Retinal pigment epithelial cell (primary cell): Measurements from ENCODE around the gene SMPX.
A peak's percentile ranks its signal among the peaks of the same experiment; 100 is the strongest.

Experiments used
- DNase-seq: peaks from one replicate; pipeline ENCODE4 v3.0.0-alpha.2; 2010; ENCODE audit warnings: low read depth
- H3K4me3 ChIP-seq: 2 replicates; pipeline ENCODE4 v1.5.1; 2011; ENCODE audit warnings: mild to moderate bottlenecking, low read length, control low read depth, moderate library complexity
- TF ChIP-seq, protein P1 (sequence below): conservative IDR thresholded peaks from 2 replicates; pipeline ENCODE4 v1.5.1; 2011; ENCODE audit warnings: low read depth, low read length, control low read depth, inconsistent platforms

Gene SMPX

DNA sequence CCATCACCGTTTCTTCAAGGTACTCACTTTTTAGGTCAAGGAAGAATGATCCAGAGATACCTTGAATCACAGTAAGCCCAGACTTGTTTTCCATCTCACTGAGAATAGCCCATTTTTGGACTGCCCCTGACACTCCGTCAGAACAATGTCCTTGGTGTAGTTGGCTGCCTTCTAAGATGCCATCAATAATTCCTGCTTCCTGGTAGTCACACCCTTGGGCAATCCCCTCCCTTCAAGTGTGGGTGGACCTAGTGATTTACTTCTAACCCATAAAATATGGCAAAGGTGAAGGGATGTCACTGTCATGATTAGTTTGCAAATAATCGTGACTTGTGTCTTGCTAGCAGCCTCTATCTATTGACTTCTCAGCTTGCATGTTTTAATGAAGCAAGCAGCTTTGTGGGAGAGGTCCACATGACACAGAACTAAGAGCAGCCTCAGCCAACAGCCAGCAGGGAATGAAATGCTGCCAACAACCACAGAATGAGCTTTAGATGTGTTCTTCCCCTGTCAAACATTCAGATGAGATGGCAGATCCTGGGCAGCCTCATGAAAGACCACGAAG lies 79.8 kb downstream of the SMPX start:
- no peak for DNase-seq
- TF ChIP-seq, protein P1, sequence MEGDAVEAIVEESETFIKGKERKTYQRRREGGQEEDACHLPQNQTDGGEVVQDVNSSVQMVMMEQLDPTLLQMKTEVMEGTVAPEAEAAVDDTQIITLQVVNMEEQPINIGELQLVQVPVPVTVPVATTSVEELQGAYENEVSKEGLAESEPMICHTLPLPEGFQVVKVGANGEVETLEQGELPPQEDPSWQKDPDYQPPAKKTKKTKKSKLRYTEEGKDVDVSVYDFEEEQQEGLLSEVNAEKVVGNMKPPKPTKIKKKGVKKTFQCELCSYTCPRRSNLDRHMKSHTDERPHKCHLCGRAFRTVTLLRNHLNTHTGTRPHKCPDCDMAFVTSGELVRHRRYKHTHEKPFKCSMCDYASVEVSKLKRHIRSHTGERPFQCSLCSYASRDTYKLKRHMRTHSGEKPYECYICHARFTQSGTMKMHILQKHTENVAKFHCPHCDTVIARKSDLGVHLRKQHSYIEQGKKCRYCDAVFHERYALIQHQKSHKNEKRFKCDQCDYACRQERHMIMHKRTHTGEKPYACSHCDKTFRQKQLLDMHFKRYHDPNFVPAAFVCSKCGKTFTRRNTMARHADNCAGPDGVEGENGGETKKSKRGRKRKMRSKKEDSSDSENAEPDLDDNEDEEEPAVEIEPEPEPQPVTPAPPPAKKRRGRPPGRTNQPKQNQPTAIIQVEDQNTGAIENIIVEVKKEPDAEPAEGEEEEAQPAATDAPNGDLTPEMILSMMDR: no peak
- no peak overlapping the region for H3K4me3 ChIP-seq

DNA sequence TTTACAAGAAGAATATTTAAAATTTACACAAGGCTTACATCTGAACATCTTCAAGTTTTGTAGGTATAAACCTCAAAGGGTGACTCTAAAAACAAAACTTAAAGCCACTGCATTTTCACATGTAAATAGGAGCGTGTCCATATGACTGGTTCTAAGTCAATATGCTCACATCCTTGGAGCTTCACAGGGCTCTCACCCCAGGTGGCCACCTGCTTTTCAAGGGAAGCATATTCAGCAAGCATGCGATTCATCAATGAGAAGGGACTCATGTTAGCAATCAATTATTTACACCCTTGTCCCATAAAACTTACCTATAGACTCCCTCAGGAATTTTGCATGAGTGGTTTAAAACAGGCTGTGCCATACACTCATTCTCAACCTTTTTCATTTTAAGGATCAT lies 82.0 kb downstream of the SMPX start:
- no peak overlapping the region for H3K4me3 ChIP-seq
- TF ChIP-seq, protein P1: no peak
- DNase-seq: no peak

DNA sequence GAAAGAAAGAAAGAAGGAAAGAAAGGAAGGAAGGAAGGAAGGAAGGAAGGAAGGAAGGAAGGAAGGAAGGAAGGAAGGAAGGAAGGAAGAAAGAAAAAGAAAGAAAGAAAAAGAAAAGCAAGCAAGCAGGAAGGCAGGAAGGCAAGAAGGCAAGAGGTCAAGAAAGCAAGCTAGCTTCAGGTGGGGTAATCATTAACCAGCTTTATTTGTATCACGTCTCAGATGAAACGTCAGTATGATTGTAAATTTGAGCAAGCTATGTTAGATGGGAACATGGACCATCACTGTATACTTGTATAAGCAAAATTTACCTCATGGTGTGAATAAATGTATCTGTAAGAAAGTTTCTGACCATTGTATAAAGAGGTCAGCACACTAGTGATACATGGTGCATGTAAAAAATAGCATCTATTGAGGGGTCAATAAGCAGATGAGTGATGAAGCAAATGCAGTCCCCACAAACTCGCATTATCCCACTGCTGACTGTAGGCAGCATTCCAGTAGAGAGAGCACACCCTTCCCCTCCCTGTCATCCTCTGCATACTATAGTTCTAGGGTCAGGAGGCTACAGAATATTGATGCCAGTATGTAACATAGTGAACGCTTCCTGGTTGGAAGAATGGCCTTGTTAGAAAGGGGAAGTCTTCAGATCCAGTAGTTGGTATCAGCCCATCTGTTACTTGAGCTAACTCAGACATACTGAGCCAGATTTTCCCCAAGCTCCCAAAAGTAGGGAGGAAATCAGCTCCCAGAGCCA lies 83.3 kb downstream of the SMPX start:
- no peak for DNase-seq
- H3K4me3 ChIP-seq: no peak overlapping the region
- TF ChIP-seq, protein P1: no peak

DNA sequence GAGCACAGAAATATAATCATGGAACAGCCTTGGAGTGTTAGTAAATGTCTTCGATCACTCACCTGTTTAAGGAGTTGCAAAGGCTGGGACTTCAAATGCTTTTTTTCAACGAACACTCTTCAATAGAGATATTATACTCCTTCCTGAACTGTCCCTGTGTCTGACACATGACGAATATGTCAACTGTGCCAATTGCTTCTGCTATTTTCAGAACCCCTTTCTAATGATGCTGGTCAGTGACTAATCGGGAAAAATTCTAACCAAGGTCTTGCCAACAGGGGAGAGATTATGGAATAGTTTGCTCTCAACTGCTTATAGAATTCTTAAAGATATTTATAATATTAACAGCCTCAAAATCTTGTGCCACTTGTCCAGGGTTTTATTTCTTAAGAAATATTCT lies 91.2 kb downstream of the SMPX start:
- no peak overlapping the region for H3K4me3 ChIP-seq
- TF ChIP-seq, protein P1: no peak
- peak; percentile 59 for DNase-seq

DNA sequence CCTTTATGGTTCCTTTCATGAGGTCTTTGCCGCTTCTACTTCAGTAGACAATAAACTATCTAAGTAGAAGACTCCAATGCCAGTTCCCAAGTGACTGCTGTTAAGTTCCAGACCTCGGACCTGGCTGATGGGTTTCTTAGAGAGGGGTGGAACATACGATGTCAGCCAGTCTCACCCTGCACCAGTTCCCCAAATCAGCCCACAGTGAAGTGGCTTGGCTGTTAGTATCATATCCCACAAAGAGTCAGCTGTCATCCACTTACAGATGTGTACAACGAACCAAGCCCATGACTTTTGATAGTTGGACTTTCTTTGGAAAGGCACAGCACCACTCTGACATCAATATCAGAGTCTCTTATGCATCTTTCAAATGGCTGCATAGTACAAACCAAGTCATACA lies 91.7 kb downstream of the SMPX start:
- H3K4me3 ChIP-seq: no peak overlapping the region
- TF ChIP-seq, protein P1: no peak
- no peak for DNase-seq

DNA sequence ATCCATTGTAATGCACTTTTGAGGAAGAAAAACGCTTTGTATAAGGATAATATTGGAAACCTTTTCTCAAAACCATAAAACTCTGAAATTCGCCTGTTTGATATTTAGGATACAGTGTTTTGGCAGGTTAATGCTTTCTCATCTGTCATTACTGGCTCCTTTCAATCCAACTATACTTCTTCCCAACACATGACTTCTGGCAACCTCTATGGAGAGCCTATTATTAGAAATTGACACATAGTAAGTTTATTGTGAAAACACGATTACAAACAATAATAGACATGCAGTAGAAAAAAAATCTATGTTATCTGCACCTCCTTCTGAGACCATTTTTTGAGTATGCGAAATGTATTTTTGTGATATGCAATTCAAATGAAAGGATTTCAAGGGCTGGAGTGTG lies 95.2 kb downstream of the SMPX start:
- DNase-seq: no peak
- TF ChIP-seq, protein P1: no peak
- no peak overlapping the region for H3K4me3 ChIP-seq

DNA sequence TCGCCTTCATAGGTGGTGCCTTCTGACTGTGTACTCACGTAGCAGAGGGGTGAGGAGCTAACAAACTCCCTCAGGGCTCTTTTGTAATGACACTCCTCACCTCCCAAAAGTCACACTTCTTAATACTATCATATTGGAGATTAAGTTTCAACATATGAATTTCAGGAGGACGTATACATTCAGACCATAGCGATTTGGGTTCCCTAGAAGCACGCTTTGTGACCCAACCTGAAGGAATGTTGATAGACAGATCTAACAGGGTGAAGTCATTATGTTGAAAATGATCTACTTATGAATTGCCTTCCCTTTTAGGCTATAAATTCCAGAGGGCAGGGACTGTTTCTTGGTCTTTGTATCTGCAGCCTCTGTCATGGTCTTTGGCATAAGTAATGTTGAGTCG lies 96.6 kb downstream of the SMPX start:
- H3K4me3 ChIP-seq: no peak overlapping the region
- DNase-seq: no peak
- TF ChIP-seq, protein P1: no peak
